ENCODE results near the gene SPAG16. TPM values are rescaled to one million over a fixed set of nuclear protein-coding genes. Genes with fewer than 3 reads are reported as not detected.

The SPAG16 gene
- total and polyA plus RNA-seq, 2 of the 13 experiments (the other 11 are each of a cell fraction or from before 2014, with no cell fraction given), result 9.6 to 26.5 TPM

GRCh38 chr2:214006601-214007000 is 722.3 kb downstream of the SPAG16 start:
- no peaks in the 10 kb centered on the region for H3K79me2 ChIP-seq (ENCODE audit: insufficient read depth, low read length)
- no peaks in the 10 kb centered on the region for H3K27me3 ChIP-seq (ENCODE audit: control insufficient read depth in 1 of 2, insufficient read depth in 2 of 2, low read length in 2 of 2)
- H3K4me2 ChIP-seq (ENCODE audit: low read depth, low read length), result no peak overlapping the region
- H3K9ac ChIP-seq (ENCODE audit: insufficient read depth, low read depth, low read length), result no peak overlapping the region
- ATAC-seq, result no peak
- intact Hi-C loops (cut with micrococcal nuclease; ENCODE audit: unreplicated experiment), result no loop called here
- WGBS (ENCODE audit: low lambda C conversion rate), result 1% methylated on average over 2 of the region's 2 CpGs
- no peak for DNase-seq (ENCODE audit: low spot score)
- TF ChIP-seq STAG1 (CRISPR knock-in tag; IDR thresholded peaks at IDR 0.05), result no peak
- no peak for TF ChIP-seq ZNF441 (CRISPR knock-in tag; IDR thresholded peaks at IDR 0.05; ENCODE audit: borderline replicate concordance)
- TF ChIP-seq ZNF264 (CRISPR knock-in tag; IDR thresholded peaks at IDR 0.05), result no peak
- no peak for TF ChIP-seq ZNF546 (CRISPR knock-in tag; conservative IDR thresholded peaks at IDR 0.05)
- TF ChIP-seq MLX (CRISPR knock-in tag; IDR thresholded peaks at IDR 0.05), result no peak
- no peak for TF ChIP-seq BRD4 (CRISPR knock-in tag; IDR thresholded peaks at IDR 0.05)
- TF ChIP-seq ZFP41 (CRISPR knock-in tag; IDR thresholded peaks at IDR 0.05; ENCODE audit: borderline replicate concordance), result no peak
- TF ChIP-seq ZNF512 (CRISPR knock-in tag; IDR thresholded peaks at IDR 0.05), result no peak
- no peak for TF ChIP-seq SNAPC2 (CRISPR knock-in tag; IDR thresholded peaks at IDR 0.05)
- no peak for TF ChIP-seq FOXM1 (CRISPR knock-in tag; IDR thresholded peaks at IDR 0.05)
- TF ChIP-seq PHF21A (CRISPR knock-in tag; IDR thresholded peaks at IDR 0.05), result no peak
- no peak for TF ChIP-seq NFKBIZ (CRISPR knock-in tag; IDR thresholded peaks at IDR 0.05)
- TF ChIP-seq ZNF281 (CRISPR knock-in tag; IDR thresholded peaks at IDR 0.05; ENCODE audit: borderline replicate concordance), result no peak
- peaks cover 6% of the 10 kb centered on the region for H3K9me3 ChIP-seq (ENCODE audit: low read length)
- H3K4me1 ChIP-seq (ENCODE audit: insufficient read depth, low read length), result no peaks in the 10 kb centered on the region
- no peaks in the 10 kb centered on the region for H4K20me1 ChIP-seq (ENCODE audit: insufficient read depth, low read length)
- in situ Hi-C loops (cut with HindIII; ENCODE audit: extremely low pct_ligation_motif_present, low pct_unique_long_range_greater_than_20kb), result no loop called here
- no peaks in the 10 kb centered on the region for H3K36me3 ChIP-seq (replicated peaks in 1 of 2; ENCODE audit: control insufficient read depth in 1 of 2, insufficient read depth in 2 of 2, low read length in 2 of 2)
- ChIA-PET POLR2A (no interaction called here), CTCF (ENCODE audit: low intra/inter-chr PET ratio, low total read pairs) (no interaction called here)
- no peak overlapping the region for H3K4me3 ChIP-seq (replicated peaks in 1 of 3; ENCODE audit: insufficient read depth in 1 of 3, low read depth in 2 of 3, low read length in 3 of 3)
- no TSS peak for BruUV-seq (replicated peaks)
- H3K27ac ChIP-seq (ENCODE audit: extremely low read length, insufficient read depth, low read length), result no peak overlapping the region
- no peak for FAIRE-seq
- no peak overlapping the region for H2AFZ ChIP-seq (ENCODE audit: low read length)
